Panc1 (cell line): Measurements from ENCODE around the gene CDH13.

Experiments used
- CTCF ChIP-seq: fragments of 450-650 bp; IDR thresholded peaks from 2 replicates; pipeline ENCODE4 v1.5.1; 2017; ENCODE audit warnings: mild to moderate bottlenecking
- POLR2AphosphoS5 ChIP-seq: IDR thresholded peaks from 2 replicates; pipeline ENCODE4 v1.6.1; 2012; ENCODE audit warnings: mild to moderate bottlenecking, low read depth, low read length, moderate library complexity
- REST ChIP-seq, 2 experiments: IDR thresholded peaks; 2 replicates each; pipeline ENCODE4 v1.6.1; 2011 to 2012; ENCODE audit warnings: low read depth in 2 of 2, control low read depth in 1 of 2, low read length in 1 of 2, mild to moderate bottlenecking in 1 of 2, moderate library complexity in 1 of 2; ENCODE audit not compliant: insufficient read depth in 1 of 2
- SIN3A ChIP-seq: IDR thresholded peaks from 2 replicates; pipeline ENCODE4 v1.6.1; 2012; ENCODE audit warnings: low read depth, mild to moderate bottlenecking, low read length, moderate library complexity, borderline replicate concordance; ENCODE audit not compliant: insufficient read depth

- peak; percentile 74 for TF ChIP-seq CTCF
- no peak for TF ChIP-seq REST (IDR thresholded peaks at IDR 0.05; ENCODE audit: insufficient read depth in 1 of 2, low read depth in 2 of 2, low read length in 1 of 2)
- TF ChIP-seq POLR2AphosphoS5, result no peak
- no peak for TF ChIP-seq SIN3A
Observed at GRCh38 chr16:82639666-82640336, 13.0 kb downstream of the CDH13 start.
